Measurements from ENCODE around the gene BBLN.
A peak's percentile ranks its signal among the peaks of the same experiment; 100 is the strongest.

BBLN gene

GRCh38 chr9:128155736-128156500 is 4.1 kb upstream of the BBLN start:
- no peak for DNase-seq (ENCODE audit: low spot score in 2 of 2)
- peaks cover 7% of the 10 kb centered on the region; the same call in 1 of the 2 replicates for H3K4me1 ChIP-seq
- H3K36me3 ChIP-seq (replicated peaks): no peaks in the 10 kb centered on the region; the same call in 1 of the 2 replicates

GRCh38 chr9:128159522-128159783 is 612 bp upstream of the BBLN start:
- Histone ChIP-seq H3K4me1 (peaks cover 11% of the 10 kb centered on the region; the same call in 1 of the 2 replicates), H3K27me3 (ENCODE audit: low read depth) (no peaks in the 10 kb centered on the region), H3K4me3 (peak overlapping the region; percentile 94), H3K36me3 (replicated peaks) (peaks cover 16% of the 10 kb centered on the region), H3K9me3 (no peaks in the 10 kb centered on the region)
- DNase-seq (ENCODE audit: low spot score in 2 of 2): peak; percentile 15 to 61
- in situ Hi-C loops (cut with MboI; ENCODE audit: low sequenced_read_pairs): no loop called here

More at GRCh38 chr9:128155736-128156500, 4.1 kb upstream of the BBLN start:
- Histone ChIP-seq H3K27me3 (ENCODE audit: low read depth) (no peaks in the 10 kb centered on the region), H3K4me3 (no peak overlapping the region), H3K9me3 (no peaks in the 10 kb centered on the region)
- in situ Hi-C loops (cut with MboI; ENCODE audit: low sequenced_read_pairs): no loop called here

DNA sequence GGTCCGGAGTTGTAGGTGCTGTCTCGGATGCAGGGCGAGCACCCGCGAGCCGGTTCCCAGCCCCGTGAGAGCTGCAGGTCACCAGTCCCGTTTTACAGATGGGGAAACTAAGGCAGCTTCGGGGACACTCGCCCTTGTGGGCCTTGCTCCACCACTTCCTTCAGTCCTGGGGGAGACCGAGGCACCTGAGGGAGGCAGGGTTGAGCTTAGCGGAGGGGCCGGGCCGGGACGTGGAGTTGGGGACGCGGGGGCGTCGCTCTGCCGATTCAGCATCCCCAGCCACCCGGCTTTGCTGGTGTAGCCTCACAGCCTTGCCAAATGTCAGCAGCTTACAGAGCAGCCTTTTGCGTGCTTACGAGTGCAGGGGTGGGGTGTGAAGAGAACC is 530 bp downstream of the BBLN start:
- in situ Hi-C loops (cut with MboI; ENCODE audit: low sequenced_read_pairs): no loop called here
- peak in 1 of 2 experiments; percentile 49 for DNase-seq (ENCODE audit: low spot score in 2 of 2)
- Histone ChIP-seq H3K36me3 (replicated peaks) (peaks cover 21% of the 10 kb centered on the region), H3K4me3 (peak overlapping the region; percentile 94), H3K4me1 (peaks cover 11% of the 10 kb centered on the region; the same call in 1 of the 2 replicates), H3K9me3 (no peaks in the 10 kb centered on the region), H3K27me3 (ENCODE audit: low read depth) (no peaks in the 10 kb centered on the region)

DNA sequence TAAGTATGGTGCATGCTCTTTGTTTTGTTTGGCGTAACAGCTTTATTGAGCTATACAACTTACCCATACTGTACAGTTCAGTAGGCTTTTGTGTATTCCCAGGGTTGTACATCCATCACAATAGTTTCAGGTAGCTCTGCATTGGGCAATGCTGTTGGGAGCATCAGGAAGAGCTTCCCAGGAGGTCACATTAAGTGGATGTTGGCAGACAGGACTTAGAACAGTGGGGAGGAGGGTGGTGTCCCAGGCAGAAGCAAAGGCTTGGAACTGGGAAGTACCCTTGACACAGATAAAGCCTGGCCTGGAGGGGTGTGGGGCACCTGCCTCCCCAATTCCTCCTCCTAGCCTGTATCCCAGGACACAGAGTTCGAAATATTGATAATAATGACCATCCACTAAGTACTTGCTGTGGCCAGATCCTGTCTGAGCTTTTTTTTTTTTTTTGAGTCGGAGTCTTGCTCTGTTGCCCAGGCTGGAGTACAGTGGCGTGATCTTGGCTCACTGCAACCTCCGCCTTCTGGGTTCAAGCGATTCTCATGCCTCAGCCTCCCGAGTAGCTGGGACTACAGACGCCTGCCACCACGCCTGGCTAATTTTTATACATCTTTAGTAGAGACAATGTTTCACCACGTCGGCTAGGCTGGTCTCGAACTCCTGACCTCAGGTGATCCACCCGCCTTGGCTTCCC is 1.3 kb downstream of the BBLN start:
- Histone ChIP-seq H3K4me1 (peaks cover 11% of the 10 kb centered on the region; the same call in 1 of the 2 replicates), H3K4me3 (no peak overlapping the region; the same call in 1 of the 2 replicates), H3K27me3 (ENCODE audit: low read depth) (no peaks in the 10 kb centered on the region), H3K36me3 (replicated peaks) (peaks cover 25% of the 10 kb centered on the region), H3K9me3 (no peaks in the 10 kb centered on the region)
- in situ Hi-C loops (cut with MboI; ENCODE audit: low sequenced_read_pairs): no loop called here
- DNase-seq (ENCODE audit: low spot score in 2 of 2): peak in 1 of 2 experiments; percentile 20

GRCh38 chr9:128162215-128163026 is 2.4 kb downstream of the BBLN start:
- Histone ChIP-seq H3K4me1 (peaks cover 11% of the 10 kb centered on the region; the same call in 1 of the 2 replicates), H3K36me3 (replicated peaks) (peaks cover 36% of the 10 kb centered on the region), H3K9me3 (no peaks in the 10 kb centered on the region), H3K27me3 (ENCODE audit: low read depth) (no peaks in the 10 kb centered on the region), H3K4me3 (no peak overlapping the region)
- DNase-seq (ENCODE audit: low spot score in 2 of 2): no peak
- in situ Hi-C loops (cut with MboI; ENCODE audit: low sequenced_read_pairs): no loop called here

DNA sequence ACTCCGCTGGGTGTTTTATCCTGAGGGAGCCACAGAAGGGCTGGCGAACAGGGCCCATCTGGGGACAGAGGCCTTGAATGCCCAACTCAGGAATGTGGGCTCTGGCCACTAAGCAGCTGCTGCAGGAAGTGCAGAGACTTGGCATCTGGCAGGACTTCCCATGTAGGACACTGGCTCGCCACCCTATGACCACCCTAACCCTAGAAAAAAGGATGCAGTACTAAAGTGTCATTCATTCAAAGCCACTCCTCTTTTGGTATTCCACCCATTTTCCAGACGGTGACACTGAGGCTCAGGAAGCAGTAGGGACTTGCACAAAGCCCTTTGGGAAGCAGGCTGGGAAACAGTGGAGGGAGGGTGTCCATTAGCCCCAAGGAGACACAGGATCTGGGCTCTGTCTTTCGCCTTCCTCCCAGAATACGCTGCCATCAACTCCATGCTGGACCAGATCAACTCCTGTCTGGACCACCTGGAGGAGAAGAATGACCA is 3.0 kb downstream of the BBLN start:
- H3K27me3 ChIP-seq (ENCODE audit: low read depth): no peaks in the 10 kb centered on the region
- in situ Hi-C loops (cut with MboI; ENCODE audit: low sequenced_read_pairs): no loop called here
- peaks cover 42% of the 10 kb centered on the region for H3K36me3 ChIP-seq (replicated peaks)
- no peak for DNase-seq (ENCODE audit: low spot score in 2 of 2)
- H3K4me1 ChIP-seq: peaks cover 11% of the 10 kb centered on the region; the same call in 1 of the 2 replicates
- no peak overlapping the region for H3K4me3 ChIP-seq
- no peaks in the 10 kb centered on the region for H3K9me3 ChIP-seq

- DNase-seq (ENCODE audit: low spot score in 2 of 2): no peak
- H3K9me3 ChIP-seq: no peaks in the 10 kb centered on the region
- H3K4me3 ChIP-seq: no peak overlapping the region
- in situ Hi-C loops (cut with MboI; ENCODE audit: low sequenced_read_pairs): no loop called here
- H3K36me3 ChIP-seq (replicated peaks): peaks cover 47% of the 10 kb centered on the region
- H3K27me3 ChIP-seq (ENCODE audit: low read depth): no peaks in the 10 kb centered on the region
- peaks cover 11% of the 10 kb centered on the region; the same call in 1 of the 2 replicates for H3K4me1 ChIP-seq
These were observed 3.6 kb downstream of the BBLN start for GRCh38 chr9:128163523-128164306.

DNA sequence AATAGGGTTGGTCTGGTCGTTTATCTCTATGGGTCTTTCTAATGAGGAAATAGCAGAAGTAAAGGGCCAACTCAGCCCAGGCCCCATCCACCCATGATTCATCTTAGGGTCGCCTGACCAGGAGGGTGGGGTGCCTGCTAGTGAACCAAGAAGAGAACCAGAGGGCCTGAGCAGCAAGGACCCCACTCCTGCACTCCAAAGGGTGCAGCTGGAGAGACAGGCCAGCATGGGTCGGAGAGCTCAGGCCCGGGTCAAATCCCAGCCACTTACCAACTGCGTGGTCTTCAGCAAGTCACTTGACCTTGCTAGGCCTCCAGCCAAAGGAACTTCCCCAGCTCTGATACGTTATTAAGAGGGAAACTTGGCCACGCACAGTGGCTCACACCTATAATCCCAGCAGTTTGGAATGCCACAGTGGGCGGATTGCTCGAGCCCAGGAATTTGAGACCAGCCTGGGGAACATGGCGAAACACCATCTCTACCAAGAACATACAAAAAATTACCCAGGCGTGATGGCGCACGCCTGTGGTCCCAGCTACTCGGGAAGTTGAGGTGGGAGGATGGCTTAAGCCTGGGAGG is 4.3 kb downstream of the BBLN start:
- H3K36me3 ChIP-seq (replicated peaks): peaks cover 54% of the 10 kb centered on the region
- in situ Hi-C loops (cut with MboI; ENCODE audit: low sequenced_read_pairs): no loop called here

DNA sequence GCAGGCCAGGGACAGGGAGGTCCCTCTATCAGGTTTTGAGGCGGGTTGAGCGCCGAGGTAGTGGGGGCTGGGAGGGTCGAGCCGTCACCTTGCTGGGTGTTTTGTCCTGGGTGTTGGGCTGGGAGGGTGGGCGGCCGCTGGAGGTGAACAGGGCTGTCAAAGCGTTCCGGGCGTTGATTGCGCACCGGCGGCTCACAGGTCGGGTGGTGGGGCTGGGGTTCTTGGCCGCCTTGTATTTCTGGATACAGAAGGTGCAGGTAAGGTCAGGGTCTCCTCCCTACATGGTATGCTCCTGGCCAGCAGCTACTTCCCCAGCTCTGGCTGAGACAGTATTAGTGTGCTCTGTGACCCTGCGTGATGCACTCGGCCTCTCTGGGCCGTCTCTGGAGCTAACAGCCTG is 6.1 kb downstream of the BBLN start:
- no peaks in the 10 kb centered on the region for H3K9me3 ChIP-seq
- peaks cover 2% of the 10 kb centered on the region; the same call in 1 of the 2 replicates for H3K4me1 ChIP-seq
- H3K36me3 ChIP-seq (replicated peaks): peaks cover 62% of the 10 kb centered on the region
- no peak overlapping the region for H3K4me3 ChIP-seq
- no peaks in the 10 kb centered on the region for H3K27me3 ChIP-seq (ENCODE audit: low read depth)
- in situ Hi-C loops (cut with MboI; ENCODE audit: low sequenced_read_pairs): no loop called here
- DNase-seq (ENCODE audit: low spot score in 2 of 2): no peak

More for the DNA sequence above, 4.3 kb downstream of the BBLN start:
- no peak overlapping the region for H3K4me3 ChIP-seq
- H3K4me1 ChIP-seq: peaks cover 9% of the 10 kb centered on the region; the same call in 1 of the 2 replicates
- no peaks in the 10 kb centered on the region for H3K9me3 ChIP-seq
- no peaks in the 10 kb centered on the region for H3K27me3 ChIP-seq (ENCODE audit: low read depth)
- DNase-seq (ENCODE audit: low spot score in 2 of 2): no peak

- H3K4me3 ChIP-seq: no peak overlapping the region
- no peaks in the 10 kb centered on the region for H3K9me3 ChIP-seq
- no peak for DNase-seq (ENCODE audit: low spot score in 2 of 2)
- in situ Hi-C loops (cut with MboI; ENCODE audit: low sequenced_read_pairs): no loop called here
- H3K36me3 ChIP-seq (replicated peaks): peaks cover 62% of the 10 kb centered on the region
- no peaks in the 10 kb centered on the region for H3K27me3 ChIP-seq (ENCODE audit: low read depth)
- no peaks in the 10 kb centered on the region for H3K4me1 ChIP-seq
These were observed 7.1 kb downstream of the BBLN start for GRCh38 chr9:128167209-128167608.

GRCh38 chr9:128168731-128169308 is 8.8 kb downstream of the BBLN start:
- H3K4me3 ChIP-seq: no peak overlapping the region
- DNase-seq (ENCODE audit: low spot score in 2 of 2): no peak
- no peaks in the 10 kb centered on the region for H3K9me3 ChIP-seq
- peaks cover 52% of the 10 kb centered on the region for H3K36me3 ChIP-seq (replicated peaks)
- in situ Hi-C loops (cut with MboI; ENCODE audit: low sequenced_read_pairs): no loop called here
- no peaks in the 10 kb centered on the region for H3K4me1 ChIP-seq
- H3K27me3 ChIP-seq (ENCODE audit: low read depth): no peaks in the 10 kb centered on the region

- DNase-seq (ENCODE audit: low spot score in 2 of 2): no peak
- Histone ChIP-seq H3K4me3 (no peak overlapping the region), H3K27me3 (ENCODE audit: low read depth) (no peaks in the 10 kb centered on the region), H3K4me1 (no peaks in the 10 kb centered on the region), H3K36me3 (replicated peaks) (peaks cover 46% of the 10 kb centered on the region), H3K9me3 (no peaks in the 10 kb centered on the region)
- in situ Hi-C loops (cut with MboI; ENCODE audit: low sequenced_read_pairs): no loop called here
These were observed 9.4 kb downstream of the BBLN start for GRCh38 chr9:128169492-128169891.
